NCI-H1417 treated with DMSO at 0.1 percent for 48 hours (cell line): ENCODE measurements around the gene SNX8.

Experiments
- DNase-seq: peaks from one replicate; lab custom pipeline; 2025; lab: John Stamatoyannopoulos, UW

The SNX8 gene

DNA sequence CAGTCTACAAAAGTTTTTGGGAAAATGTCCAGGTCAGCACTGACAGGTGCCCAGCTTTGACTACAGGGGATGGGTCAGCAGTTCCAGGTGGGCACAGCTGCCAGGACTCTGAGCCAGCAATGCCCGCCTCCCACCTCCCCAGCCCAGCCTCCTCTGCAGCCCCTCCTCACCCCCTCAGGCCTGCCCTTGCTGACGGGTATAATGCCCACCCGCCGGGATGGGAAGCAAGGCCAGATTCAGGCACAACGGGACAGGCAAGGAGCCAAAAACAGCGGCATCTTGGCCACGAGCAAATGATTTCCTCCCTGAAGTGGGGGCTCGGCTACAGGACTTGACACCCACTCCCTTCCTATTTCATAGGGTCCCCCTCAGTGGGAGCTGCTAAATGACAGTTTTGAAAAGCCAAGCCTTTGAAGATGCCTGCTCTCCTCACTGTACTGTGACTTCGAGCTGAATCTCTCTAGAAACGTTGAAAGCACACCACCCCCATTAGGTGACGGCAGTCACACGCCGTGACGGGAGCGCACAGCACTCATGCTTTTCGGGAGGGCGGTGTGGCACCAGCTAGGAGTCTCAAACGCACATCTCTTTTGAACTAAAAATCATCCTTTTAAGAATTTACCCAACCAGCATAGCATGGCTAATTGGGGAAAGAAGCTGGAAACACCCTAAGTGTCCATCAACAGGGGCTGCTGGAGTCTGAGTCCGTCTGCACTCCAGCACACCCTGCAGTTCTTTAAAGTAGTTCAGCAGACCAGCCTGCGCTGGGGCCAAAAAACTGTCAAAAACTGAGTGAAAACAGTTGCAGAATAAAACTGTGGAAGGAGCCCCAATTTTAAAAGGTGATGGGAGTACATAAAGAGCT, 111.1 kb downstream of the SNX8 start:
- no peak for DNase-seq

GRCh38 chr7:2202361-2202761, 111.9 kb downstream of the SNX8 start:
- no peak for DNase-seq
